Measurements from ENCODE around the gene ACOXL. TPM values are rescaled to one million over a fixed set of nuclear protein-coding genes. Genes with fewer than 3 reads are reported as not detected.

ACOXL gene
- total and polyA plus RNA-seq, 3 donors from 2014 or later: 4.9 to 7.9 (median 5.3) TPM

DNA sequence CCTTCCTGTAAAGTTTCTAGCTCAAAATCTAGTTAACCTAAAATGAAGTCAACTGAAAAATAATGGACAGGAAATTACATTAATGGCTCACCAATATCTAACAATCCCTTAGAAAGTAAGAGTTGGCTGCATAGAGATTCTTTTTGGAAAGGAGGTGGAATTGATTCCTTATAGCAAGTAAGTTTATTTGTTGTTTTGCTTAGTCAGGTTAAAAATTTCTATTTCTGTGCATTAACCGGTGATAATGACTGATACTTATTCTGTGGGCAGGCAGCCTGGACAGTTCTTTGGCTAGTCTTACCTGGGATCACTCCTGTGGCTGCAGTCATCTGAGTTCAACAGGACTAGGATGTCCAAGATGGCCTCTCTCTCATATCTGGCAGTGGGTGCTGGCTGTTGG, 381.5 kb downstream of the ACOXL start:
- H3K27ac ChIP-seq: no peak overlapping the region
- H3K4me3 ChIP-seq: no peak overlapping the region
- no peaks in the 10 kb centered on the region for H3K9me3 ChIP-seq
- H3K36me3 ChIP-seq (ENCODE audit: low read depth, missing control alignments): no peaks in the 10 kb centered on the region
- H3K27me3 ChIP-seq: no peaks in the 10 kb centered on the region
- 83 to 100% methylated on average over 1 of the region's 1 CpG for WGBS, 2 donors
- H3K4me1 ChIP-seq: no peaks in the 10 kb centered on the region
- TF ChIP-seq, protein P1, sequence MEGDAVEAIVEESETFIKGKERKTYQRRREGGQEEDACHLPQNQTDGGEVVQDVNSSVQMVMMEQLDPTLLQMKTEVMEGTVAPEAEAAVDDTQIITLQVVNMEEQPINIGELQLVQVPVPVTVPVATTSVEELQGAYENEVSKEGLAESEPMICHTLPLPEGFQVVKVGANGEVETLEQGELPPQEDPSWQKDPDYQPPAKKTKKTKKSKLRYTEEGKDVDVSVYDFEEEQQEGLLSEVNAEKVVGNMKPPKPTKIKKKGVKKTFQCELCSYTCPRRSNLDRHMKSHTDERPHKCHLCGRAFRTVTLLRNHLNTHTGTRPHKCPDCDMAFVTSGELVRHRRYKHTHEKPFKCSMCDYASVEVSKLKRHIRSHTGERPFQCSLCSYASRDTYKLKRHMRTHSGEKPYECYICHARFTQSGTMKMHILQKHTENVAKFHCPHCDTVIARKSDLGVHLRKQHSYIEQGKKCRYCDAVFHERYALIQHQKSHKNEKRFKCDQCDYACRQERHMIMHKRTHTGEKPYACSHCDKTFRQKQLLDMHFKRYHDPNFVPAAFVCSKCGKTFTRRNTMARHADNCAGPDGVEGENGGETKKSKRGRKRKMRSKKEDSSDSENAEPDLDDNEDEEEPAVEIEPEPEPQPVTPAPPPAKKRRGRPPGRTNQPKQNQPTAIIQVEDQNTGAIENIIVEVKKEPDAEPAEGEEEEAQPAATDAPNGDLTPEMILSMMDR (IDR thresholded peaks at IDR 0.05): no peak
- TF ChIP-seq POLR2A (IDR thresholded peaks at IDR 0.05): no peak
- DNase-seq: no peak
- intact Hi-C loops (cut with DNase I; ENCODE audit: low total_unique reads): no loop called here

DNA sequence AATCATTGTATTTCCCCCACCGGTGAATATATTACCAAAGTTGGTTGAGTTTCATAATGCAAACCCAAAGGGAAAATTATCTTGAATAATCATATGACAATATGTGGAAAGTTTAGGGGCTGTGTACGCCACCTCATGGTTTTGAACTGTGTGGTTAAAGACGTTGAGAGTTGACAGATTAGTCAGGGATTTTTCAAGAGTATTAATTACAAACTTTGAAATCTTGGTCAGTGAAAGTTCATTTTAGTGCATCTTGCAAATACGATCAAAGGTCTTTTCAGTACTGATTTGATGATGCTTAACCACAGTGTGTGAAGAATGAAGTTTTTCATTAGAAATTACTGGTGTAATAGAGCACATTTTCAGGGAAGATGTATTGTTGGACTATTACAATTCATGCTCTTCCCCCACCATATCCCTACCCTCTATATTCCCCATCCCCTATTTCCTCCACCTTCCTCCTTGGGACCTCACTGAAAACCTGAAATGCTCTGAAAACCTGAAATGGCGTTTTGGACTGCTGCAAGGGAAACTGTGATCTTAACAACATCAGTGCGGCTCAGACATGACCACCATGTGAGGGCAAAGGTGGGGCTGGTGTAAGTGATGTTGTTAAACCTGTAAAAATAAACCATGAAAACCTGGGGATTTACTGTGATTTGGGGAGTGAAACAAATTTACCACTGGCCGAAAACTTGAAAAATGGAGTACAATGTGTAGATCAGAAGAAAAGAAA, 383.8 kb downstream of the ACOXL start:
- Histone ChIP-seq H3K27ac (no peak overlapping the region), H3K4me1 (no peaks in the 10 kb centered on the region), H3K9me3 (no peaks in the 10 kb centered on the region), H3K27me3 (no peaks in the 10 kb centered on the region), H3K4me3 (no peak overlapping the region), H3K36me3 (ENCODE audit: low read depth, missing control alignments) (no peaks in the 10 kb centered on the region)
- no peak for TF ChIP-seq POLR2A (IDR thresholded peaks at IDR 0.05)
- TF ChIP-seq, protein P1 (IDR thresholded peaks at IDR 0.05): no peak
- intact Hi-C loops (cut with DNase I; ENCODE audit: low total_unique reads): no loop called here
- DNase-seq: no peak
- WGBS, 2 donors: 56 to 60% methylated on average over 7 of the region's 7 CpGs

DNA sequence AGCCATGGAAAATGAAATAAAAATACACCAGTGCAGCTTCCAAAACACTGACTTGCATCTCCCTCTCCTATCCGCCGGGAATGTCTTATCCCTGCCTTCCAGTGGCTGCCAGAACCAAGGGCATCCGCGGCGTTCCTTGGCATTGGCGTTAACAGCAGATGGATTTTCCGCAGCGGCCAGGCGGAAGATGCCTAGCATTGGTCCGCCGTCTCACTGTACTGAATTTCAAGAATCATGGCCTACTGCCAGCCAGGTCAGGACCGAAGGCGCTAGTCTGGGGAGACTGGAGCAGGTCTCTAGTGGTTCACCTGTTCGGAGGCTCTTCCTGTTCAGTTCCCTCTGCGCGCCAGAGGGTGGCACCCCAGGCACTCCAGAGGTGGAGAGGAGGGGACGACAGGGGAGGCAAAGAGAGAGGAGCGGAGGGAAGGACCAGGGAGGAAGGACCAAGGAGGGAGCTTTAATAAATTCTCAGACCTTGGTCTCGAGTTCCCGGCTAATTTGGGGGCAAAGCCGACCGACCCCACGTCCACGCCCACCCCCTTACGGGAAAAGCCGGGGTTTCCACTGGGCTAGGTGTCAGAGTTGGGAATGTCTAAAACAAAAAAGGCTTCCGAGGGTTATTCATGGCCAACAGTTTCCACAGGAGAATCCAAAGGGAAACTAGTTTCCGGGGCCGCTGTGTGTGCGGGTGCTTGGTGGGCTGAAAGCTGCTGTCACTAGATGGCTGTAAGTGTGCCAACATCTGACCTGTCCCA, 384.6 kb downstream of the ACOXL start:
- H3K36me3 ChIP-seq (ENCODE audit: low read depth, missing control alignments): no peaks in the 10 kb centered on the region
- 3 to 5% methylated on average over 19 to 30 of the region's 30 CpGs for WGBS, 2 donors
- peak overlapping the region in 1 of 2 donors; percentile 77 for H3K4me3 ChIP-seq
- TF ChIP-seq, protein P1 (IDR thresholded peaks at IDR 0.05): peak; percentile 59 to 76 (median 73)
- no peak for TF ChIP-seq POLR2A (IDR thresholded peaks at IDR 0.05)
- H3K9me3 ChIP-seq: no peaks in the 10 kb centered on the region
- H3K4me1 ChIP-seq: peaks cover 6% of the 10 kb centered on the region
- H3K27me3 ChIP-seq: no peaks in the 10 kb centered on the region
- intact Hi-C loops (cut with DNase I; ENCODE audit: low total_unique reads): no loop called here
- peak; percentile 77 for DNase-seq
- no peak overlapping the region for H3K27ac ChIP-seq

DNA sequence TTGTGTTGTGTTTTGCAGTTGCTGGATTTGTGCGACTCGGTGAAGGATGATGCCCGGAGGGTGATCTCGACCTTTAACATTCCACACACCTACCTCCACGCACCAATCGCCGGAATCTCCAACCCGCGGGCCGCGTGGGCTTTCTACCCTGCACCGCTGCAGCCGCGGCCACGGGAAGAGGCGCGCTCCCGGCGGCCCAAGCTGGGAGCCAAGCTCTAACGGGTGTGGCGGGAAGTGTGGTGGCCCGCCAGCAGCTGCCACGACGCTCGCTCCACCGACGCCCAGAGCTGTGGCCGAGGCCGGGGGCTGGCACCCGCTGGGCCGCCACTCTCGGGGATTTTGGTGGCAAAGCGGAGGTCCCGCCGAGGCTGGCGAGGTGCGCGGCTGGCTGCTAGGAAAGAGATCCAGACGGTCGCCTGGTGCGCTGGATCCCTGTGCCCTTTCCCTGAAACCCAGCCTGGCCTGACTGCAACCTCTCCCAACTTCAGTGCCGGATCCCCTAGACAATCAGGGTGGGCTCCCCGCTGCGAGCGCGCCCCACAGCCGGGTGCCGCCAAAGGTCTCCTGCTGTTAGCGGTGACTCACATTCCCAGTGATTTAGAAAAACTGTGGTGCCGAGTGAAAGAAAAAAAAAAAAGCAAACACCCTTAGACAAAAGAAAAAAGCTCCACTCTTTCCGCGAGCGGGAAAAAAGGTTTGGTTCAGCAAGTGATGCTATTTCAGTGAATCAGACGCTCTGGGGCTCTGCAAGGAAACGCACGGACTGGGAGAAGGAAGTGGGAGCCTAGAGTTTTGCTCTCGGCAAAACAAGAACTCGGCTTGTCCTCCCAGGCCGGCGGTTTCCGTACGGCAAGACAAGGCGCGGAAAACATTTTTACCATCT, 385.5 kb downstream of the ACOXL start:
- intact Hi-C loops (cut with DNase I; ENCODE audit: low total_unique reads): no loop called here
- peaks cover 6% of the 10 kb centered on the region for H3K4me1 ChIP-seq
- H3K27ac ChIP-seq: no peak overlapping the region
- WGBS, 2 donors: 8 to 20% methylated on average over 32 to 64 of the region's 64 CpGs
- DNase-seq: no peak
- TF ChIP-seq, protein P1 (IDR thresholded peaks at IDR 0.05): no peak
- TF ChIP-seq POLR2A (IDR thresholded peaks at IDR 0.05): no peak
- no peaks in the 10 kb centered on the region for H3K27me3 ChIP-seq
- peak overlapping the region; percentile 25 to 77 for H3K4me3 ChIP-seq
- no peaks in the 10 kb centered on the region for H3K9me3 ChIP-seq
- no peaks in the 10 kb centered on the region for H3K36me3 ChIP-seq (ENCODE audit: low read depth, missing control alignments)

Data from testis (tissue), 3 donors.